LNCAP (cell line): ENCODE measurements around the gene PTPRF.

ENCODE experiments used
- CTCF ChIP-seq: fragments of 450-650 bp; IDR thresholded peaks from 2 replicates; pipeline ENCODE4 v1.5.1; 2017; ENCODE audit warnings: mild to moderate bottlenecking

The PTPRF gene

GRCh38 chr1:43509007-43509739, 21.5 kb upstream of the PTPRF start:
- no peak for TF ChIP-seq CTCF

- no peak for TF ChIP-seq CTCF
Observed at GRCh38 chr1:43509740-43510375, 20.8 kb upstream of the PTPRF start.

- TF ChIP-seq CTCF = no peak
Observed at GRCh38 chr1:43510621-43511020, 20.1 kb upstream of the PTPRF start.

DNA sequence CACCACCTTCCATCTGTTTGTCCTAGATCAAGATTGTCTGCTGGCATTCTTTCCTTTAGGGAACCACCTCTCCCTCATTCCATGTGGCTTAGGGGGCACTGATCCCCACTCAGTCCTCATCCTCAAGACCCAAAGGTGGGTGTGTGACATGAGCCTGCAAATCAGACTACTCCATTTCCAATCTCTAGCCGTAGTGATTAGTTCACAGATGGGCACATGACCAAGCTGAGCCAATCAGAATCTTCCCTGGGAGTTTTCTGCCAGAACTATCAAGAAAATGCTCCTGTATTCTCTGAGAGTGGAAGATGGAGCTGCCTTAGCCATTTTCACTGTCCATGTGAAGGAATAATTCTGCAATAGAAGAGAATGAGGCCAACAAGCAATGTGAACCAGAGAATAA, 19.3 kb upstream of the PTPRF start:
- no peak for TF ChIP-seq CTCF

GRCh38 chr1:43512133-43512532, 18.6 kb upstream of the PTPRF start:
- no peak for TF ChIP-seq CTCF

DNA sequence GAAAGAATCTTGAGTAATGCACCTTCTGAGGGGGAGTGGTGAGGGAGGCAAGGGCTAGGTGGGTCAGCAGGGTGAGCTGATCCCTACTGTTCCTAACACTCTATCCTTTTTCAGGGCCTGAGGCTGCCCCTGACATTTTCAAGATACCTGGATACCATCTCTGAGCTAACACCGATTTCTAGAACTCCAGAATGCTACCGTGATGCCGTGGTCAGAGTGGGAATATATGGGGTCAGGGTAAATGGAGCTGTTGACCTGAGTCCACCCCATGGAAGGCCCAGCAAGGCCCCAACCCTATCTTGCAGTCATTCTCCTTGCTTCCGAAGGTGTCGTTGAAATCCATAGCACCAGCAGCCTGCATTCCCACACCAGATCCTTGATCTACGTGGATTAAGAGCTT, 18.0 kb upstream of the PTPRF start:
- TF ChIP-seq CTCF = no peak

- no peak for TF ChIP-seq CTCF
Observed at GRCh38 chr1:43513471-43514173, 17.1 kb upstream of the PTPRF start.
